Measurements from ENCODE around the gene COL27A1.

COL27A1 gene

DNA sequence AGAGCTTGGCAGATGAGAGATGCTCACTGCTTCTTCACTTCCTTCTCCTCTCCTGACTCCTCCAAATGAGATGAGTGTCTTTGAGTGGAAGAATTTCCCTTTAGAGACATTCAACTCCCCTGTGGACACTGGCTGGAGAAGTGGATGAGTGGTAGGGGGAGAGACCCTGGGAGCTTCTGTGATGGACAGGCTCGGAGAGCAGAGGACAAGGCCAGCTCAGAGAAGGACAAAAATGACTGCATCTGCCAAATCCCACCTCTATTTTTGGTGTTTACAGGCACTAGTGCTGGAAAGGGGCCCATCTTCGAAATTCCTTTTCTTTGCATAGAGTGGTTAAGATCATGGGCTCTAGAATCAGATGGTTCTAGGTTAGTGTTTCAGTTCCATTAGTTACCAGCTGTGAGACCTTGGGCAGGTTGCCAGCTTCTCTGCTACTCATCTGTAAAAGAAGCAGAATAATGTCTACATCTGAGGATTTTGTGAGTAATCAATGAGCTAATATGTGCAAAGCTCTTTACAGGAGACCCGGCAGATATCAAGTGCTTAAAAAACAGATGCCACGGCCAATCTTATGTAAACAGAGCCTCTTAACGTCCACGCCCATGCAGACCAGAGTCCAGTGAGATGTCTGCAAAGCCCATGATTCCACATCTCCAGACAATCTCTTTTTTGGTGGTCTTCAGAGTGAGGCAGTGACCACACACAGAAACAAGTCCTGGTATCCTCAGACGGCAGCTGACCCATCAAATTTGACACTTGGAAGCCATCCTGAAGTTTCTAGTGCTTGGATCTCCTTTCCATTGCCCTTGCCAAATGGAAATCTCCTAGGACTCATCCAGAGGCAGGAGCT, 13.6 kb upstream of the COL27A1 start:
- no peak for DNase-seq (ENCODE audit: low read depth in 3 of 3, low spot score in 1 of 3)

GRCh38 chr9:114143234-114143633, 12.1 kb upstream of the COL27A1 start:
- no peak for DNase-seq (ENCODE audit: low read depth in 3 of 3, low spot score in 1 of 3)

DNA sequence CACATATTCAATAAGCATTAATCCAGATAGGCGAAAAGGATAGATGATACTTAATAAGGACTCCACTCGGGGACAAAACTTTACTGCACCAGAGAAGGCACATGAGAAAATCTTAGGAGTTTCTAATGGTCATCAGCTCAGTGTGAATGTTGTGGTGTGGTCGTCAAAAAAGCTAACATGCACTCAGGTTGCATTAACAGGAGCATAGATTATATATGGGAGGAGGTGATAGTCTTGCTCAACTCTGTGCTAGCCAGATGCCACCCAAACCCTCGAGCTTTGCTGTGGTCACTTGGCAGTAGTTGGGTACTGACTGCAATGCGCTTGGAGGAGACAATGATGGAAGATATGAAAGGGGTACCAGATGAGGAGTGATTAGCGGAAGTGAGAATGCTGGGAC, 8.6 kb upstream of the COL27A1 start:
- DNase-seq (ENCODE audit: low read depth in 3 of 3, low spot score in 1 of 3): no peak

- DNase-seq (ENCODE audit: low read depth in 3 of 3, low spot score in 1 of 3): no peak
Observed at GRCh38 chr9:114149181-114149580, 6.2 kb upstream of the COL27A1 start.

- no peak for DNase-seq (ENCODE audit: low read depth in 3 of 3, low spot score in 1 of 3)
Observed at GRCh38 chr9:114149765-114150340, 5.5 kb upstream of the COL27A1 start.

DNA sequence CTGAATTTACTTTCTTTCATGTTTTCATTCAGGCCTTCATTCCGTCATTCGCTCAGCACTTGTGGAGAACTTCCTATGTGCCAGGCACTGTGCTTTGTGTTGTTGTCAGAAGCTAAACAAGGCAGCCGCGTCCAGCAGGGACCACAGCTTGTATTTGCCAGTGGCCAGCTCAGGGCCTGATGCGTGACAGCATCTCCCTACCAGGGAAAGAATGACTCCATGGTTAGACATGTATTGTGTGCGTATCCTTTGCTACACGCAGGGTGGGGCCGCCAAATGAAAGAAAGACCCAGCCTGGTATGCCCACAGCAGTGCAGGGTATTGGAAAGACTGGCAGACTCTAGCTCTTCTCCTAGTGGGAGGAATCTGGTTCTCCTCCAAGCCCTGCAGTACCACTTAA, 4.7 kb upstream of the COL27A1 start:
- DNase-seq (ENCODE audit: low read depth in 3 of 3, low spot score in 1 of 3): no peak

DNA sequence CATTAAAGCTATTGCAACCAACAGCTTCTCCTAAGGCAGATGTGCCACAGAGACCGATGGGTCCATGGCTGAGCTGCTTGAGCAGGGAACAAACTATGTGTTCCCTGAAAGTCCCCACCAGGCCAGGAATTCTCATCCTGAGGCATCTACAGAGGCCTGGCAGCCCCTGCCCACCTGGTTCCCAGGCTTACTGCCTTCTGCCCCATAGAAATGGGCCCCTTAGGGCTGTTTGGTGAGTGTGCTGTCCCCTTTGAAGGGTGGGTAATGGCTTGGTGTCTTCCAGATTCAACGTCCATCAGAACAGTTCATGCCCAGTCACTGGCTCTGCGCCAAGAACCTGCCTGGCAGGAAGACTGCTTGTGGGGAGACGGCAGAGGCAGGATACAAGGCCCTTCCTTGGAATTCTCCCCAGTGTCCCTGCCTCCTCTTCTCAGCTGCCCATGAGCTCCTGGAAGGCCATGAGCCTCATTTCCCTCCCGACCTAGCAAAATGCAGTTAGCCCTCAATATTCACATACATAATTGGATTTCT, 3.8 kb upstream of the COL27A1 start:
- DNase-seq (ENCODE audit: low read depth in 3 of 3, low spot score in 1 of 3): no peak

DNA sequence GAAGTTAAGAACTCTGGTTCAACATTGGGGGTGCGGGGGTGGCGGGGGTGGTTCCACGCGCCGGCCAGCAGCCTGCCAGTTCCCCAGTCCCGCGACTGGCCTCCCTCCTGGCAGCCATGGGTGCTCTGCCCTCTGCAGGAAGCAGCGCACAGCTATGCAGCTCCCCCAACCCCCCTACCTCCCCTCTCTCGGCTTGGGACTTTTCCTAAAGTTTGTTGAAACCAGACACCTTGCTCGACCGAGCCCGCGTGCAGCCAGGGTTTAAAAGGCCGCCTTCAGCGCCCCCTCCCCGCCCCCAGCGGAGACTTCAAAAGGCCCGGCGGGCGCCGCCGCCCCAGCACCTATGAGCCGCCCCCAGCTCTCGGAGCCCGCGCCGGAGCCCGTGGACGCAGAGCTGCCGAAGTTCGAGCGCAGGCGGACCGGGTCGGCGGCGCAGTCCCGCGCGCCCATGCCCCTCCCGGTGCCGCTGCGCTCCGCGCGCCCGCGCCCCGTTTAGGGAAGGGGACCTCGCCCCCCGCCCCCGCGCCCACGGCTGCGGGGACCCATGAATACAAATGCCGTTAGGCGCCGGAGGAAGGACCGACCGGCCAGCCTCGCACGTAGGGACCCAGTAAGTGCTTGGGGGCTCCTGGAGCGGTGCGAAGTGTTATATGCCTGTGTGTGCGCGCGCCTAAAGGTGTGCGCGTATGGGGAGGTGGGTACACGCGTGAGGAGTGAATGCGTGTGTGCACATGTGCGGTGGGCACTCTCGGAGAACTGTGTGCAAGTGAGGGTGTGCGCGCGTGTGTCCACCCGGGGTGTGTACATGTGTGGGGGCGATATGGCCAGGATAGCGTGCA, 1.4 kb upstream of the COL27A1 start:
- no peak for DNase-seq (ENCODE audit: low read depth in 3 of 3, low spot score in 1 of 3)

DNA sequence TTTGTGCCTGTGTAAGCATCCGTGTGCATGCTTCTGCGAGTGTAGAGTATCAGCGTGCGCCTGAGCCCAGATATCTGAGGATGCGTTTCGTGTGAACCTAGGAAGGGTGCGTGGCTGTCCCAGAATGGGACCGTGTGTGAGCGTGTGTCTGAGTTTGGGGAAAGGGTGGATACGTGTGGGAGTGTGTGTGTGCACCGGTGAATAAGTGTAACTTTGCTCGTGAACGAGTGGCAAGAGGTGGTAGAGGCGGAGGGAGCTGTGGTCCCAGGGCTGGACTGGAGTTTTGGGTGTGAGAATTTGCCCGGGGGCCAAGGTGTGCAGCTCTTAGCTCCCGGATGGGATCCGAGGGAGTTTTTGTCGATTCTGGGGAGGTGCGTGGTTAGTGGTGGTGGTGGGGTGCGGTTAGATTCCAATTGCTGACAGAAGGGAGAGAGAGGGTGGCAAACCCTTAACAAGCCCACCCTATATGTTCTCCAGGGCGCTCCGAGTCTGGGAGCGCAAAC, 686 bp upstream of the COL27A1 start:
- DNase-seq (ENCODE audit: low read depth in 3 of 3, low spot score in 1 of 3): no peak

GRCh38 chr9:114155995-114156656, 789 bp downstream of the COL27A1 start:
- DNase-seq (ENCODE audit: low read depth in 3 of 3, low spot score in 1 of 3): no peak

GRCh38 chr9:114156657-114157421, 1.5 kb downstream of the COL27A1 start:
- no peak for DNase-seq (ENCODE audit: low read depth in 3 of 3, low spot score in 1 of 3)

DNA sequence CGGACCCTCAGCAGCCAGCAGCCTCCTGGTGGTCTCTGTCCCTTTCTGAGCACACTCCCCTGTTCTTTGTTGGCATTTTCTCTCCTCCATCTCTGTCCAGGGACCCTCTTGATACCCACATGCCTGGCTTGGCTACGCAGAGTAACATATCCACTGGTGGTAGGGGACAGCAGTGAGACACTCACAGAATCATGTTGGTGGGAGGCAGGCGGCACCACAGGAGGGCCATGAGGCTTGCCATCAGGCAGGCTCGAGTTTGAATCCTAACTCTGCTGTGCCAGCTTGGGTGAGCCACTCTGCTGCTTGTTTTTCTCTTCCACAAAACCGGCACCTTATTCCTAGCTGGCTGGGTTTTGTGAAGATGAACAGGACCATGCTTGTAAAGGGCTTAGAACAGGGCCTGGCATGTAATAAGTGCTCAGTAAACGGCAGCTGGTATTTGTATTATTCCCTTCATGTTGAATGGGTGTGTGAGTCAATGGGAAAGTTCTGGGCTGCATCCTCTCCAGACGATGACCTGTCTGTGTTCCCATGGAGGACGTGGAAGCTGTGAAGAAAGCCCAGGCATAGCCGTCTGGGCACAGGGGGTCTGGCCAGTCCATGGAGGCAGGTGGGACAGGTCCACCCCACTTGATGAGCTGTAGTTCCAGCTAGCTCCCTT, 2.3 kb downstream of the COL27A1 start:
- DNase-seq (ENCODE audit: low read depth in 3 of 3, low spot score in 1 of 3): no peak

DNA sequence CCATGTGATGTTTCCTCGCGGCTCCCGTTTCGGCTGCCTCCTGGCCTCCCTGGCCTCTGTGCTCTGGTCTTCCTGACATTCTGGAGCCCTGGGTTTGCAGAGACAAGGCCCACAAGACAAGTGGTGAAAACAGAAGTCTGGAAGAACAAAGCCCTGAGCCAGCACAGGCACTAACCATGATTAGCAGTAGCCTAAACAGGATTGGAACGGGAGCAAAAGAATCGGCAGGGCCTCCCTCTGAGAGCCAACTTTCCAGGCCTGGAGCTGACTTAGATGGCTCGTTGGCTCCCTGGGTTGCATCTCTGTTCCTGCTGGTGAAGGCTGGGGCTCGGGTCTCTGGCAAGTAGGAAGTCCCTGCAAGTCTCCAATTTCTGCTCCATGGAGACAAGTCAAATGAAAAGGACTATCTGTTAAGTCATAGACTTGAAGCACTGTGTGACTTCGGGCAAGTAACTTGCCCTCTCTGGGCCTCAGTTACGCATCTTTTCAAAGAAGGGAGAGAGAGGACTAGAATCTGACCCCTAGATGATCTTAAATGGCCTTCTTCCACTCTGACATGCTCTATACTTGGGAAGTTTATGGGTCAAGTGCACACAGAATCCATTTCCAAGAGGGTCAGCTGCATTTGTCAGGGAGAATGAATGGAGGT, 3.3 kb downstream of the COL27A1 start:
- DNase-seq (ENCODE audit: low read depth in 3 of 3, low spot score in 1 of 3): no peak

DNA sequence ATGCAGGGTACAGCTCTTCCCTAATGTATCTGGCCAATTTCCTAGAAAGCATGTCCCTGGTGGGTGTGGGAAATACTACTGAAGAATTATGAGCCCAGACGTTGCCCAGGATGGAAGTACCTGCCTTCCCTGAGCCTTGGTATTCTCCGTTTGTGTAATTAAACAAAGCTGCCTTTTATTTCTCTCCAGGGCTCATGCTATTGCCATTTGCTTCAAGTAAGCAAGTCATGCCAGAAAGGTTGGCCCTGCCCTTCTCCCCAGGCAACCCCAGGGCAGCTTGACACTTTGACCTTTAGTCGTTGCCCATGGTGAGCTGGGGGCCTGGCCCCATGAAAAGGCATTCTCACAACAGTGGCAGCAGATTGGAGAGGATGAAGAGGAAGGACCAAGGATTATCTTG, 4.4 kb downstream of the COL27A1 start:
- no peak for DNase-seq (ENCODE audit: low read depth in 3 of 3, low spot score in 1 of 3)

DNA sequence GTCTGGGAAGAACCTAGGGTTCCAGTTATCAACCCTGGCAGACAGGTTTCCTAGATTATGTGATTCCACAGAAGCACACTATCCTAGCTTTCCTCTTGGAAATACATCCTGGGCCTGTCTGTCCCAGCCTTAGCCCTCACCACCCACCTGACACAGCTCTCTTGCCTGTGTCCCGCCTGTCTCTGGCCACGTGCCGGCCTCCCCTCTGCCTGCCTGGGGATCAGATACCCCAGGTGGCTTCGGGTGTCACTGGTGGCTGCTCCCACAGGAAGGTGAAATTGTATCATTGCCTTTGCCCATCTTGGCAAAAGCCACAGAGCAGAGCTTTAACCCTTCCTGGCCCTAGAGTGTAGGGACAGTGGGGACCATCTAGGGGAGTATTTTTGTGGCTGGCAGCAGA, 6.2 kb downstream of the COL27A1 start:
- DNase-seq (ENCODE audit: low read depth in 3 of 3, low spot score in 1 of 3): no peak

DNA sequence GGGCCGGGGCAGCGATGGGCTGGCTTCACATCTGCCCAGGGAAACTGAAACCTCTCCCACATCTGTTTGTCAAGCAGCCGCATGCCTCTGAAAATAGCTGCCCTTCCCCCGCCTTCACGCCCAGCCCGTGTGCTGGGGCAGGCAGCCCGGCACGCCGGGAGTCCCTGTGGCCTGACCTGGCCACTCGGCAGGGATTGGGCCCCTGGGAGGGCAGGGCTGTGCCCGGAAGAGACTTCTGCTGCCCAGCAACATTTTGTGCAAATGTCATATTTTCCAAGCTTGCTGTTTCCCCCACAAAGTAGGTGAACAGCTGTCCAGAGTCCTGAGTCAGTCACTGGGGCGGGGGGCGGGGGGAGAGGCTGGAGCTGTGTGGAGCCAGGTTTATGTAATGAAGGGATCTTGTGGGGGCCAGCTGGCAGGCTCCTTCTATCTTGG, 8.2 kb downstream of the COL27A1 start:
- DNase-seq (ENCODE audit: low read depth in 3 of 3, low spot score in 1 of 3): no peak

DNA sequence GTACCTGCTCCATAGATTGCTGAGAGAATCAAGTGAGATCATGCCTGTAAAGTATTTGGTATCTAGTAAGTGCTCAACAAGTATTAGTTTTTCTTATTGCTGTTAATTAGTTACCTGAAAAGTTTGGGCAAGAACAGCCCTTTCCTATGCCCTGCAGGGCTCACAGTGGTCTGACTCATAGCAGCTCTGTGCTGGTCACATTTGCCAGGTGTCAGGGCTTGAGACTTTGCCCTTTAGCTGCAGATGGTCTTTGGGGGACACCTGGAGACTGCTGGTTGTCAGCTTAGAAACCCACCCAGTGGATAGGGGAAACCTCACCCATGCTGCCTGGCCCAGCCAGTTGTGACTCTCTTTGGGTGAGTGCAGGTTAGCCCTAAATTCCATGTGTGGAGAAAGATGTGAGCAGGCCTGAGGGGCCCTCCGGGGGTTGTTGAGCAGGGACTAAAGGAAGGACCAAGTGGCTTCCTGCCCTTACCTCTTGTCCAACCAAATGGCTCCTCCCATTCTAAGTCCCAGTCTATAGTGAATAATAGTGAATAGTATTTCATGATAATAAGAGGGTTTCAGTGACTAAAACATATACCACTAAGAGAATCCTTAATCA, 9.0 kb downstream of the COL27A1 start:
- no peak for DNase-seq (ENCODE audit: low read depth in 3 of 3, low spot score in 1 of 3)

- no peak for DNase-seq (ENCODE audit: low read depth in 3 of 3, low spot score in 1 of 3)
Observed at GRCh38 chr9:114165407-114166102, 10.2 kb downstream of the COL27A1 start.
